Epithelial cell of proximal tubule (primary cell): Measurements from ENCODE around the gene ATP6V0C. TPM values are rescaled to one million over a fixed set of nuclear protein-coding genes. Genes with fewer than 3 reads are reported as not detected.
A peak's percentile ranks its signal among the peaks of the same experiment; 100 is the strongest.
"Not testable (repeated sequence)": the region's sequence is repeated elsewhere in the genome, so short reads cannot be mapped to it uniquely, and the experiment has no call there.

ENCODE experiments used
- DNase-seq: peaks from one replicate; pipeline ENCODE4 v3.0.0-alpha.2; 2011; ENCODE audit warnings: low read depth
- H3K4me3 ChIP-seq: 2 replicates; pipeline ENCODE4 v1.5.1; 2011; ENCODE audit warnings: low read depth, mild to moderate bottlenecking, low read length
- CTCF ChIP-seq: conservative IDR thresholded peaks from 2 replicates; pipeline ENCODE4 v1.5.1; 2012; ENCODE audit warnings: low read depth, mild to moderate bottlenecking, low read length
- total RNA-seq: library from RNA; depleted of rRNA; stranded (reverse); fragments of >200 nt; gene quantifications from 2 replicates; pipeline ENCODE4 v1.2.3, GENCODE V29; 2015

Gene ATP6V0C
- total RNA-seq, 1 donor from 2014 or later: 32.4 TPM

- not testable (repeated sequence) for DNase-seq, H3K4me3 ChIP-seq
- TF ChIP-seq CTCF: peak; percentile 34
Observed at GRCh38 chr16:2560798-2561133, 47.0 kb downstream of the ATP6V0C start.

- not testable (repeated sequence) for H3K4me3 ChIP-seq, DNase-seq
Observed at GRCh38 chr16:2567506-2567905, 53.8 kb downstream of the ATP6V0C start.

GRCh38 chr16:2568573-2568972, 54.8 kb downstream of the ATP6V0C start:
- not testable (repeated sequence) for DNase-seq, H3K4me3 ChIP-seq

Other genes with a start within 250 kb of the ATP6V0C start
- gene RNPS1, start 245.8 kb upstream of the ATP6V0C start, total RNA-seq: 231 and 305 TPM in 2 replicates
- 8.4 and 17.1 TPM in 2 replicates for gene ABCA3, start 173.2 kb upstream of the ATP6V0C start, total RNA-seq
- gene CCNF, start 84.5 kb upstream of the ATP6V0C start, total RNA-seq: 47.5 and 53.4 TPM in 2 replicates
- gene TEDC2, start 53.8 kb upstream of the ATP6V0C start, total RNA-seq: 26.0 and 40.4 TPM in 2 replicates
- 0.23 TPM in 1 of 2 replicates, not detected in the other for gene NTN3, start 42.7 kb upstream of the ATP6V0C start, total RNA-seq
- 7.8 and 9.1 TPM in 2 replicates for gene TBC1D24, start 38.8 kb upstream of the ATP6V0C start, total RNA-seq
- gene AMDHD2, start 6.4 kb downstream of the ATP6V0C start, total RNA-seq: 32.7 and 41.1 TPM in 2 replicates
- gene CEMP1, start 17.5 kb downstream of the ATP6V0C start, total RNA-seq: not detected in 2 replicates
- gene PDPK1, start 24.1 kb downstream of the ATP6V0C start, total RNA-seq: 16.4 and 16.5 TPM in 2 replicates
- gene KCTD5, start 168.6 kb downstream of the ATP6V0C start, total RNA-seq: 45.1 and 51.4 TPM in 2 replicates
- gene PRSS27, start 206.3 kb downstream of the ATP6V0C start, total RNA-seq: 0.29 and 0.92 TPM in 2 replicates
- 82.6 and 91.6 TPM in 2 replicates for gene SRRM2, start 238.7 kb downstream of the ATP6V0C start, total RNA-seq